ENCODE measurements around the gene MIEF1.

MIEF1 gene

DNA sequence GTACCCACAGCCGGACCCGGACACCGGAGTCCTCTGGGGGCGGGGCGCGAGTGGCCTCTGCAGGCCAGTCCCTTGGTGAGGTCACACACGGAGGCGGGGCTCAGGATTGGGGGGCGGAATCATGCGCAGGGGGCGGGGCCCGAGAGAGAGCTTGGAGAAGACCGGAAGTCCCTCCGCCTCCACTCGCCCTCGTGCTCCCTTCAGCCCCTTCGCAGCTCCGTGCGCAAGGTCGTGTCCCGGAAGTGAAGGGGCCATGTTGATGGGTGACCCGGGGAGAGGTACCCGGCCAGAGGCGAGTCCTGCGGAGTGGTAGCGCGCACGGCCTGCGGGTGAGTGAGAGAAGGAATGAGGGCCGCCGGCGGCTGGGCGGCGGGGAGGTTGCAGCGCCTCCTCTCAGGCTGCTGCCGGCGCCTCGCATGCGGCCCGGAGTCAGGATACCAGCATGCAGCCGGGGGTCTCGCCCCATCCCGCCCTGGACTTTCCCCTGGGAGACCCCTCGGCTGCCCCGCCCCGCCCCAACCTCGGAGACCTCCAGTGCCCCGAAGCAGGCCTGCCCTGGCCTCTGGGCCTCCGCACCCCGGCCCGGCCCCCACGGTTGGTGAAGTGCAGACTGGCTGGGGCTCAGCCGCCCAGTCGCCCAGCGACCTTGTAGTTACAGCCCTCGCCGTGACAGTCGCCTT is at the start of gene MIEF1:
TSS of gene MIEF1 (plus strand) at position 182 of the 680 bp plus-strand sequence. CDS start 9,005 bp downstream, outside the sequence.
- peaks cover 9% of the 10 kb centered on the region; the same call in 1 of the 2 replicates for H3K4me1 ChIP-seq (ENCODE audit: insufficient read depth, low read length)
- H3K9me3 ChIP-seq (ENCODE audit: control insufficient read depth, insufficient read depth, low read length): no peaks in the 10 kb centered on the region
- H3K36me3 ChIP-seq (ENCODE audit: insufficient read depth, low read length): peaks cover 12% of the 10 kb centered on the region; the same call in 1 of the 2 replicates
- H3K9ac ChIP-seq (ENCODE audit: low read depth, low read length): peak within 1 kb of the TSS; percentile 63

DNA sequence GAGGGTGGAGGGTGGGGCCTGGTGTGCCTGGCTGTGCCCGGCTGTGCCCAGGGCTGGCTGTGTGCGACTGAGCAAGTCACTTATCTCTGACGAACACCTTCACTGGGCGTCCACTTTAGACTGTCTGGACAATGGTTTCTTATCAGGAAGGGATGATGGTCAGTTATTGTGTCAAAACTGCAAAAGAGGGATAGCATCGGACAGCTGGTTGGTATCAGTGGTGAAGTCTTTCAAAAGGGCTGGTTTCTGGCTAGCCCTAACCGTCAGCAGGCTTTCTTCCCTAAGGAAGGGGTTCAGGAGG is 49.4 kb upstream of the MIEF1 start:
- Histone ChIP-seq H3K9me3 (ENCODE audit: control insufficient read depth, insufficient read depth, low read length) (no peaks in the 10 kb centered on the region), H3K36me3 (ENCODE audit: insufficient read depth, low read length) (no peaks in the 10 kb centered on the region), H3K9ac (ENCODE audit: low read depth, low read length) (no peak overlapping the region), H3K4me1 (ENCODE audit: insufficient read depth, low read length) (peaks cover 21% of the 10 kb centered on the region; the same call in 1 of the 2 replicates)

DNA sequence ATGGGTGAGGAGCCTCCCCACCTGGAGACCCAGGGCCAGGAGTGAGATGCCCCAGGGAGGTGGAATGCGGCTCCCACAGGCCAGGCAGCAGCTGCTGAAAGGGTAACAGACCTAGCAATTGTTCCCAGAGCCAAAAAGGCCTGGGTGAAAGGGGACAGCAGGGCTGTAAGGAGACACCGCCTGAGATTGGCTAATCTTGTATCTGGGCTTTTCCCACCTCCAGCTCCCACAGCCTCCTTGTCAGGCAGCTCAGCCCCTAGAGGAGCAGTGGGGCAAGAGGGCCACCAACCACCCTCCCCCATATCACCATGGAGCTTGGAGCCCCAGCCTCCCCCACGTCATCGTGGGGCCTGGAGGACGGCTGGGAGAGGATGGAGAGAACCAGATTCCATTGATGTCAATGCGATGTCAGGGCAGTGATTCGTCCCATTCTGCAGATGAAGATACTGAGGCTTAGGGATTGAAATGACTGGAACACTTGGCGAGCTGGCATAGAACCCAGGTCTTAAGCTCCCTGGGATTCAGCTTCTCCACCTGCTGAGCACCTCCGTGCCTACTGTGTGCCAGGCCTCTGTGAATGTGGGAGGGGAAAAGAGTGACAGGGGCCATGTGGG is 48.2 kb upstream of the MIEF1 start:
- H3K36me3 ChIP-seq (ENCODE audit: insufficient read depth, low read length): no peaks in the 10 kb centered on the region
- H3K4me1 ChIP-seq (ENCODE audit: insufficient read depth, low read length): peaks cover 17% of the 10 kb centered on the region; the same call in 1 of the 2 replicates
- no peaks in the 10 kb centered on the region for H3K9me3 ChIP-seq (ENCODE audit: control insufficient read depth, insufficient read depth, low read length)
- no peak overlapping the region for H3K9ac ChIP-seq (ENCODE audit: low read depth, low read length)

GRCh38 chr22:39454385-39454871 is 47.7 kb upstream of the MIEF1 start:
- peaks cover 17% of the 10 kb centered on the region; the same call in 1 of the 2 replicates for H3K4me1 ChIP-seq (ENCODE audit: insufficient read depth, low read length)
- no peak overlapping the region for H3K9ac ChIP-seq (ENCODE audit: low read depth, low read length)
- H3K36me3 ChIP-seq (ENCODE audit: insufficient read depth, low read length): no peaks in the 10 kb centered on the region
- no peaks in the 10 kb centered on the region for H3K9me3 ChIP-seq (ENCODE audit: control insufficient read depth, insufficient read depth, low read length)

DNA sequence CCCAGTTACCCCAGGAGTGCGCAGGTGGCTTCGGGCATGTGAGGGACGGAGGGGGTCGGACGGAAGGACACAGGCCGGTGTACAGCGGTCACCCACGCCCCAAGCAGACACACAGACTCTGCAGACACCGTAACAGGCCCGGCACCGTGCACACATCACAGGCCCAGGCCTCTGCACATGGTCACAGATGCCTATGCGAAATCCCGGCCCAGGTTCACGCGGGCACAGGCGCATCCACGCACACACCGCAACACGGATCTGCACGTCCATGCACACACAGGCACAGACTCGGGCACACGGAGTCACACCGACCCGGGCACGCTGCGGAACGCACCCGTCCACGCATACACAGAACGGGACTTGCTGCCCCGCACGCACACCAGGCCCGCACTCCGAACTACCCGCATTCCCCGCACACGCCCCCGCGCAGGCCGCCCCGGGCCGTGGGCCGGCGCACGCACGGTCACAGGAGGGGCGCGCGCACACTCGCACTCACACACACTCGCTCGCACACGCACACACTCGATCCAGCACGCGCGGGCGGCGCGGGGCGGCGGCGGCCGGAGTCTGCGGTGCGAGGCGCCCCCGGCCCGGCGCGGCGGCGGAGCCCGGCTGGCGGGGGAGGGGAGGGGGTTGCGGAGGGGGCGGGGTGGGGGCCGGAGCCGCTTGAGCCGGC is 45.4 kb upstream of the MIEF1 start, which contains the start of gene MGAT3:
TSS of gene MGAT3 (plus strand) at position 491 of the 676 bp plus-strand sequence. CDS start 30,336 bp downstream, outside the sequence.
- Histone ChIP-seq H3K9me3 (ENCODE audit: control insufficient read depth, insufficient read depth, low read length) (no peaks in the 10 kb centered on the region), H3K4me1 (ENCODE audit: insufficient read depth, low read length) (peaks cover 17% of the 10 kb centered on the region; the same call in 1 of the 2 replicates), H3K9ac (ENCODE audit: low read depth, low read length) (peak within 1 kb of the TSS; percentile 63; the same call in 1 of the 2 replicates), H3K36me3 (ENCODE audit: insufficient read depth, low read length) (no peaks in the 10 kb centered on the region)

- peak overlapping the region; percentile 63; the same call in 1 of the 2 replicates for H3K9ac ChIP-seq (ENCODE audit: low read depth, low read length)
- H3K36me3 ChIP-seq (ENCODE audit: insufficient read depth, low read length): no peaks in the 10 kb centered on the region
- H3K9me3 ChIP-seq (ENCODE audit: control insufficient read depth, insufficient read depth, low read length): no peaks in the 10 kb centered on the region
- H3K4me1 ChIP-seq (ENCODE audit: insufficient read depth, low read length): peaks cover 14% of the 10 kb centered on the region; the same call in 1 of the 2 replicates
Observed at GRCh38 chr22:39457198-39457555, 44.9 kb upstream of the MIEF1 start.

DNA sequence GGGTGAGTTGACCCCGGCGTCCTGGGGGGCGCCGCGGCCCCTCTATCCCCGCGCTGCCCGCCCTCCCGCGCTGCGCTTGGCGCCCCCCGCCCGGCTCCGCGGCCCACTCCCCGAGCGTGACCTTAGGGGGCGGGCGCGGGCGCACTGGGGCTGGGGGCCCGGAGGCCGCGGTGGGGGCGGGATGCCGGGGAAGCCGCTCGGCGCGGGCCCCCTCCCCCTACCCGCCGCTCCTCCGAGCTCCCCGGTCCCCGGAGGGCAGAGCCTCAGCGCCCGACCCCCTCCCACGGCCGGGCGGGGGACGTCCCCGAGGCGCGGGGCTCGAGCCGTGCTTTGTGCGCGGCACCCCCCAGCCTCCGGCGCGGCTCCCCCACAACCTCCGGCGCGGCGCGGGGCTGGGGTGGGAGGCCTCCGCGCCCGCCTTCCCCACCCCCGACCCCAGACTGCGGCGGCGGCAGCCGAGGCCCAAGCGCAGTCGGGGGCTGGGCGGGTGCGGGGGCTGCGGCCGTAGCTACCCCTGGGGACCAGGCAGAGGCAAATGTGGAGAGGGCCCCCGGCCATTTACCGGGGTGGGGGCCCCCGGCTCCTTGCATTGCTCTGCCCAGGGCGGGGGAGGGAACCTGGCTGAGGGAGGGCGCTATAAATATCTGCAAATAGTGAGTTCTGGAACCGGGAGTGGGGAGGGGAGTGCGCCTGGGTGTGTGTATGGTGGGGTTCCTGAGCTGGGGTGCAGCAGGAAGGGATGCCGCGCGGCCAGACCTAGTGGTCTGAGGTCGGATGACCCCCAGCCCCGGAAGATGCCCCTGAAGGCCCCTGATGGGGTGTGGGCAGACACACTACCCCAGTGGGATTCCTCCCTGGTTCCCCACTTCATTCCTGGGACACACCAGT is 44.3 kb upstream of the MIEF1 start:
- Histone ChIP-seq H3K4me1 (ENCODE audit: insufficient read depth, low read length) (peaks cover 10% of the 10 kb centered on the region; the same call in 1 of the 2 replicates), H3K9ac (ENCODE audit: low read depth, low read length) (peak overlapping the region; percentile 63), H3K9me3 (ENCODE audit: control insufficient read depth, insufficient read depth, low read length) (no peaks in the 10 kb centered on the region), H3K36me3 (ENCODE audit: insufficient read depth, low read length) (no peaks in the 10 kb centered on the region)

GRCh38 chr22:39458444-39459083 is 43.5 kb upstream of the MIEF1 start:
- Histone ChIP-seq H3K9me3 (ENCODE audit: control insufficient read depth, insufficient read depth, low read length) (no peaks in the 10 kb centered on the region), H3K4me1 (ENCODE audit: insufficient read depth, low read length) (peaks cover 10% of the 10 kb centered on the region; the same call in 1 of the 2 replicates), H3K36me3 (ENCODE audit: insufficient read depth, low read length) (no peaks in the 10 kb centered on the region), H3K9ac (ENCODE audit: low read depth, low read length) (peak overlapping the region; percentile 63)

GRCh38 chr22:39459681-39460080 is 42.4 kb upstream of the MIEF1 start:
- no peaks in the 10 kb centered on the region for H3K36me3 ChIP-seq (ENCODE audit: insufficient read depth, low read length)
- H3K9me3 ChIP-seq (ENCODE audit: control insufficient read depth, insufficient read depth, low read length): no peaks in the 10 kb centered on the region
- H3K4me1 ChIP-seq (ENCODE audit: insufficient read depth, low read length): peaks cover 4% of the 10 kb centered on the region; the same call in 1 of the 2 replicates
- H3K9ac ChIP-seq (ENCODE audit: low read depth, low read length): no peak overlapping the region

DNA sequence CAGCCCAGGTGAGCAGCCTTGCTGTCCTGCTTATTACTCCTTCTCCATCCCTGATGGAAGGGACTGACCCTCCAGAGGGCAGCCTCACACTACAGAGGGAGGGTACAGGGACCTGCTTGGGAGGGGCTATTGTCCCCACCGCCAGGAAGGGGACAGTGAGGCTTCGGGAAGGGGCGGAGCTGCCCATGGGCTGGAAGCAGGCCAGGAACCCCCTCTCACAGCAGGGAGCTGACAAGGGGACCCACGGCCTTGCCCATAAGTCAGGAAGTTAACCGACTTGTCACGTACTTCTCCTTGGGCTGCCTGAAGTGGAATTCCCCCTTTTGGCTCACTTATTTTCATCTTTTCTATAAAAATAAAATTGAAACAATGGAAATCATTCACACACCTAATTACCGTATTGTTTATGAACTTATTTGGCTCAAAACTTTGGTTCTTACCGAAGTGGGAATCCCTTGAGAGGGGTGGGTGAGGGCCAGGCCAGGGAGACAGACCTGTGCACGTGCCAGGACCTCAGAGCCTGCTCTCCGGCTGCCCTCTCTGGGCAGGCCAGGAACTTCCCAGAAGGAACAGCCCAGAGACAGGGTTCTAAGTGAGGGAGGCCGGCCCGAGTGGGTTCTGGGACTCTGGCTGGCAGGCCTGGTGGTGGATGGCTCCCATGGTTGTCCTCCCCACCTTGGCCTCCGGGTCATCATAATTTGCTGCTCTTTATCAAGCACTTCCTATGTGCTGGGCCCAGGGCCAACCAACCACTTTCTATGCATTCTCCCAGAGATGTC is 39.5 kb upstream of the MIEF1 start:
- H3K4me1 ChIP-seq (ENCODE audit: insufficient read depth, low read length): no peaks in the 10 kb centered on the region; the same call in 1 of the 2 replicates

GRCh38 chr22:39463277-39463676 is 38.8 kb upstream of the MIEF1 start:
- Histone ChIP-seq H3K9ac (ENCODE audit: low read depth, low read length) (no peak overlapping the region), H3K9me3 (ENCODE audit: control insufficient read depth, insufficient read depth, low read length) (no peaks in the 10 kb centered on the region), H3K4me1 (ENCODE audit: insufficient read depth, low read length) (no peaks in the 10 kb centered on the region; the same call in 1 of the 2 replicates), H3K36me3 (ENCODE audit: insufficient read depth, low read length) (no peaks in the 10 kb centered on the region)

More for the DNA sequence above, 39.5 kb upstream of the MIEF1 start:
- Histone ChIP-seq H3K9me3 (ENCODE audit: control insufficient read depth, insufficient read depth, low read length) (no peaks in the 10 kb centered on the region), H3K9ac (ENCODE audit: low read depth, low read length) (no peak overlapping the region), H3K36me3 (ENCODE audit: insufficient read depth, low read length) (no peaks in the 10 kb centered on the region)

- Histone ChIP-seq H3K9ac (ENCODE audit: low read depth, low read length) (no peak overlapping the region), H3K9me3 (ENCODE audit: control insufficient read depth, insufficient read depth, low read length) (no peaks in the 10 kb centered on the region), H3K4me1 (ENCODE audit: insufficient read depth, low read length) (no peaks in the 10 kb centered on the region; the same call in 1 of the 2 replicates), H3K36me3 (ENCODE audit: insufficient read depth, low read length) (no peaks in the 10 kb centered on the region)
Observed at GRCh38 chr22:39463931-39464390, 38.1 kb upstream of the MIEF1 start.
